Cardiac muscle cell (in vitro differentiated cells and primary cell): ENCODE data around the gene NLGN4Y. TPM values are rescaled to one million over a fixed set of nuclear protein-coding genes. Genes with fewer than 3 reads are reported as not detected.

Experiments used
- DNase-seq, 2 donors: peaks; one replicate each; pipeline versions ENCODE4 v3.0.0 to v3.0.0-alpha.2; 2010 to 2017; ENCODE audit warnings: low read depth in 1 of 2, low spot score in 1 of 2
- H3K27ac ChIP-seq: fragments of 200-600 bp; sonication (generic); 2 replicates; pipeline ENCODE4 v1.5.1; 2016
- H3K27me3 ChIP-seq: fragments of 200-600 bp; sonication (generic); 2 replicates; pipeline ENCODE4 v1.6.0; 2016; ENCODE audit warnings: control low read depth
- H3K36me3 ChIP-seq: fragments of 200-600 bp; sonication (generic); 2 replicates; pipeline ENCODE4 v1.5.1; 2016; ENCODE audit warnings: control low read depth
- H3K4me1 ChIP-seq: fragments of 200-600 bp; sonication (generic); 2 replicates; pipeline ENCODE4 v1.8.1; 2017; ENCODE audit warnings: low read depth, mild to moderate bottlenecking, mixed run types
- H3K4me3 ChIP-seq: fragments of 200-600 bp; sonication (generic); 2 replicates; pipeline ENCODE4 v1.5.1; 2016; ENCODE audit warnings: mild to moderate bottlenecking
- H3K9me3 ChIP-seq: fragments of 200-600 bp; sonication (generic); 2 replicates; pipeline ENCODE4 v1.5.1; 2017; ENCODE audit warnings: low read depth, mild to moderate bottlenecking, control low read depth
- CTCF ChIP-seq: IDR thresholded peaks from 2 replicates; pipeline ENCODE4 v1.5.1; 2012; ENCODE audit warnings: low read depth, mild to moderate bottlenecking, low read length
- polyA plus RNA-seq: library from polyadenylated mRNA; unstranded; fragments of >200 nt; fragmentation: Nextera tagmentation; extraction: Ambion mirVana; gene quantifications from 2 replicates; pipeline ENCODE4 v1.2.1, GENCODE V29; 2016
- total RNA-seq: library from RNA; depleted of rRNA; stranded (reverse); fragments of >200 nt; gene quantifications from 2 replicates; pipeline ENCODE4 v1.2.3, GENCODE V29; 2016

Gene NLGN4Y
- total RNA-seq = 0.09 TPM in 1 of 2 replicates, not detected in the other
- 0.11 TPM in 1 of 2 replicates, not detected in the other for polyA plus RNA-seq

- Histone ChIP-seq H3K9me3 (no peaks in the 10 kb centered on the region), H3K27me3 (no peaks in the 10 kb centered on the region)
Observed at GRCh38 chrY:14524272-14525231, at the start of gene NLGN4Y. Gene NLGN4Y (plus strand): TSS chrY:14524529. CDS start chrY:14622120, 97,591 bp downstream.

GRCh38 chrY:14485935-14486334 lies 38.4 kb upstream of the NLGN4Y start:
- Histone ChIP-seq H3K36me3 (no peaks in the 10 kb centered on the region), H3K4me3 (no peak overlapping the region), H3K4me1 (no peaks in the 10 kb centered on the region), H3K27me3 (no peaks in the 10 kb centered on the region), H3K9me3 (no peaks in the 10 kb centered on the region), H3K27ac (no peak overlapping the region)
- no peak for DNase-seq
- TF ChIP-seq CTCF = no peak

More at GRCh38 chrY:14524272-14525231, at the start of gene NLGN4Y:
- Histone ChIP-seq H3K27ac (no peak within 1 kb of the TSS), H3K4me1 (no peaks in the 10 kb centered on the region), H3K4me3 (no peak within 1 kb of the TSS), H3K36me3 (no peaks in the 10 kb centered on the region)
- TF ChIP-seq CTCF = no peak
- DNase-seq = peak in 1 of 2 donors; percentile 17

GRCh38 chrY:14490226-14490625 lies 34.1 kb upstream of the NLGN4Y start:
- Histone ChIP-seq H3K9me3 (no peaks in the 10 kb centered on the region), H3K27ac (no peak overlapping the region), H3K36me3 (no peaks in the 10 kb centered on the region), H3K4me3 (no peak overlapping the region), H3K4me1 (no peaks in the 10 kb centered on the region), H3K27me3 (no peaks in the 10 kb centered on the region)
- no peak for DNase-seq
- TF ChIP-seq CTCF = no peak

GRCh38 chrY:14498071-14498470 lies 26.3 kb upstream of the NLGN4Y start:
- Histone ChIP-seq H3K27ac (no peak overlapping the region), H3K9me3 (no peaks in the 10 kb centered on the region), H3K27me3 (no peaks in the 10 kb centered on the region), H3K4me1 (no peaks in the 10 kb centered on the region), H3K36me3 (no peaks in the 10 kb centered on the region), H3K4me3 (no peak overlapping the region)
- no peak for TF ChIP-seq CTCF
- no peak for DNase-seq

GRCh38 chrY:14504592-14504991 lies 19.7 kb upstream of the NLGN4Y start:
- Histone ChIP-seq H3K4me1 (no peaks in the 10 kb centered on the region), H3K4me3 (no peak overlapping the region), H3K27ac (no peak overlapping the region), H3K9me3 (no peaks in the 10 kb centered on the region), H3K36me3 (no peaks in the 10 kb centered on the region), H3K27me3 (no peaks in the 10 kb centered on the region)
- TF ChIP-seq CTCF = no peak
- DNase-seq = no peak
